ENCODE data around the gene SCARB1.

SCARB1 gene

GRCh38 chr12:124737772-124738635 lies 125.7 kb downstream of the SCARB1 start:
- Histone ChIP-seq H3K36me3 (no peaks in the 10 kb centered on the region), H3K27ac (no peak overlapping the region), H3K27me3 (peaks cover 30% of the 10 kb centered on the region), H3K9me3 (no peaks in the 10 kb centered on the region), H3K4me1 (ENCODE audit: control insufficient read depth in 1 of 2, insufficient read depth in 1 of 2, low read depth in 1 of 2, low read length in 1 of 2) (peaks cover 9 to 11% of the 10 kb centered on the region in 2 experiments), H3K4me3 (ENCODE audit: low read depth in 1 of 2, low read length in 1 of 2) (no peak overlapping the region)
- no peak for TF ChIP-seq CTCF (IDR thresholded peaks at IDR 0.05)

- no peak for TF ChIP-seq CTCF (IDR thresholded peaks at IDR 0.05)
- Histone ChIP-seq H3K4me3 (ENCODE audit: low read depth in 1 of 2, low read length in 1 of 2) (no peak overlapping the region), H3K27me3 (peaks cover 25% of the 10 kb centered on the region), H3K4me1 (ENCODE audit: control insufficient read depth in 1 of 2, insufficient read depth in 1 of 2, low read depth in 1 of 2, low read length in 1 of 2) (peaks cover 9 to 11% of the 10 kb centered on the region in 2 experiments), H3K27ac (no peak overlapping the region), H3K9me3 (no peaks in the 10 kb centered on the region), H3K36me3 (no peaks in the 10 kb centered on the region)
These were observed 126.6 kb downstream of the SCARB1 start for GRCh38 chr12:124737040-124737419.

- Histone ChIP-seq H3K36me3 (no peaks in the 10 kb centered on the region), H3K9me3 (no peaks in the 10 kb centered on the region), H3K4me3 (ENCODE audit: low read depth in 1 of 2, low read length in 1 of 2) (no peak overlapping the region), H3K4me1 (ENCODE audit: control insufficient read depth in 1 of 2, insufficient read depth in 1 of 2, low read depth in 1 of 2, low read length in 1 of 2) (peaks cover 9 to 11% of the 10 kb centered on the region in 2 experiments), H3K27me3 (peaks cover 20% of the 10 kb centered on the region), H3K27ac (no peak overlapping the region)
- no peak for TF ChIP-seq CTCF (IDR thresholded peaks at IDR 0.05)
These were observed 127.3 kb downstream of the SCARB1 start for GRCh38 chr12:124736115-124737039.

- Histone ChIP-seq H3K36me3 (no peaks in the 10 kb centered on the region), H3K9me3 (no peaks in the 10 kb centered on the region), H3K27ac (no peak overlapping the region), H3K4me3 (ENCODE audit: low read depth in 1 of 2, low read length in 1 of 2) (no peak overlapping the region), H3K27me3 (no peaks in the 10 kb centered on the region), H3K4me1 (ENCODE audit: control insufficient read depth in 1 of 2, insufficient read depth in 1 of 2, low read depth in 1 of 2, low read length in 1 of 2) (peaks cover 9 to 11% of the 10 kb centered on the region in 2 experiments)
- TF ChIP-seq CTCF (IDR thresholded peaks at IDR 0.05): no peak
These were observed 129.4 kb downstream of the SCARB1 start for GRCh38 chr12:124734224-124734788.

- Histone ChIP-seq H3K36me3 (no peaks in the 10 kb centered on the region), H3K9me3 (no peaks in the 10 kb centered on the region), H3K27ac (no peak overlapping the region), H3K4me3 (ENCODE audit: low read depth in 1 of 2, low read length in 1 of 2) (no peak overlapping the region), H3K27me3 (no peaks in the 10 kb centered on the region), H3K4me1 (ENCODE audit: control insufficient read depth in 1 of 2, insufficient read depth in 1 of 2, low read depth in 1 of 2, low read length in 1 of 2) (peaks cover 9 to 11% of the 10 kb centered on the region in 2 experiments)
- no peak for TF ChIP-seq CTCF (IDR thresholded peaks at IDR 0.05)
These were observed 130.6 kb downstream of the SCARB1 start for GRCh38 chr12:124733086-124733485.
